DMS79 treated with DMSO at 0.1 percent for 48 hours (cell line): Measurements from ENCODE around the gene BARHL2.

Experiments
- DNase-seq: peaks from one replicate; lab custom pipeline; 2025; lab: John Stamatoyannopoulos, UW

BARHL2 gene

DNA sequence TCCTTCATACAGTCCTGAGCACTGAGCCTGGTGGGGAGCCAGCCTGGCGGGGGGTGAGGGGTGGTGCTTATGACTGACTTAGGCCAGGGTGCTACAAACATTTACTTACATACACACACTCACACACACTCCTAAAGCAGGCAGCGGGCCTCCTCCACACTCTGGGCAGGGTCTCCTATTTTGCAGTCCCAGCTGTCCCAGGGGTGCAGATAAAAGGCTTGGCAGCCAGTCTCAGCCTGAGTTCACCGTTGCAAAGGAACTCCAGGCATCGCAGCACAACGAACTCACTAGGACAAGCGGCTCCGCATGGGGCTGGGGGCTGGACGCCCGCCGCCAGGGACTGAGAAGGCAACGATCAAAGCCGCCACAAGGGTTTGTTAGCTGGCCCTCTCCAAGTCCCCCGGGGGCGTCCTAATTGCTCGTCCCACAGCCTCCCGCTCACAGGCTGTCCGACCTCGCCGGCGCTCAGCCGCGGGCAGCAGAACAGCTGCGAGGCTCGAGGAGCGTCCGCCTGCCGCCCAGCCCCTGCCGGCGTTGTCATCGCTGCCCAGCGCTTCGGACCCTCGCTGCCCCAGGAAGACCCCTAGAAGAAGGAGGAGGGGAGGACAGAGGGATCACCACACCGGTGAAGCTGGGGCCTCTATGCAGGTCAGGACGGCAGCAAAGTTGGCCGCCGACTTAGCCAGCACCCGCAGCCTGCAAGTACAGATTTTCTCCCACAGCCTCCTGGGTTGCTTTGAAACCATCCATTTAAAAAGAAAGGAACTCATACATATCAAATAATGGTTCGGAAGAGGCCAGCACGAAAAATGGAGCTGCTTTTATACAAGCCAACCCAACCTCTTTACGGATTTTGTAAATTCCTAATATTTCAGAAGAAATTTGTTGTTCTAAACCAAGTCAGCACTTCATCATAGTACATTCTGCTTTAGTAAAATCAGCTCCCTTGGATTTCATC, 6.2 kb downstream of the BARHL2 start:
- DNase-seq = peak; percentile 30

DNA sequence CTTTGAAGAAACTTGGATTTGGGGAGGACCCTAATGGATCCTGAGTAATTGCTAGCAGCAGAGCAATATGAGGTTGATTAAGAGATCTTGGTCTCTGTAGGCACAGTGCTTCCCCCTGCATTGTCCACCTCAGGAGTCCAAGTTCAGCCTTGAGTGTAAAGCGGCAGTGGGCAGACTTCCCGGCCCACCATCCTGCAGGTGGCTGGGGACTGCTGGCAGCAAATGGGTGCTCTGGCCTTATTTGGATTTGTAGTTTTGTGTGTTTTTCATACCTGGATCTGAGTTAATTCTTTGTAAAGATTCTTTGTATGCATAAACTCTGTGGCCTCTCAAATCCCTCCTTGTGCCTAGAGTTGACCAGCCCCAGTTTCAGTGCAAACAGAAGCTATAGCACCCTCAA, 7.6 kb downstream of the BARHL2 start:
- DNase-seq = no peak

DNA sequence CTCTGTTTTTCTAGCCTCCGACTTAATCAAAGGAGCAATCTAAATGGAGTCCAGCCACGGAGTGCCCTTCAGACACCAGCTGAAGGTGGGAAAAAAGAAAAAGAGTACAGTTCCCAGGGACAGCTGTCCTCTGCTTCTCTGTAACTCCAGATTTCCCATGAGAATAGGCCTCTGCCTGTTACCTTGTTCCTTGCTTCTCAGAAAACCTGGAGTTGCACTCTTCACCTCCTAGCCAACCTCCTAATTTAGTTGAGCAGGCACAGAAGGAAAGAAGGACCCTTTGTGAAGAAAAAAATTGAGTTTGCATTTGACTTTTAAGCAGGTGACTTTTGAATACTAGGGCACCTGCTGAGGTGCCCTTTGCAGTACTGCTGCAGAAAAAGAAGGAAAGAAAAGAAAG, 8.3 kb downstream of the BARHL2 start:
- no peak for DNase-seq

DNA sequence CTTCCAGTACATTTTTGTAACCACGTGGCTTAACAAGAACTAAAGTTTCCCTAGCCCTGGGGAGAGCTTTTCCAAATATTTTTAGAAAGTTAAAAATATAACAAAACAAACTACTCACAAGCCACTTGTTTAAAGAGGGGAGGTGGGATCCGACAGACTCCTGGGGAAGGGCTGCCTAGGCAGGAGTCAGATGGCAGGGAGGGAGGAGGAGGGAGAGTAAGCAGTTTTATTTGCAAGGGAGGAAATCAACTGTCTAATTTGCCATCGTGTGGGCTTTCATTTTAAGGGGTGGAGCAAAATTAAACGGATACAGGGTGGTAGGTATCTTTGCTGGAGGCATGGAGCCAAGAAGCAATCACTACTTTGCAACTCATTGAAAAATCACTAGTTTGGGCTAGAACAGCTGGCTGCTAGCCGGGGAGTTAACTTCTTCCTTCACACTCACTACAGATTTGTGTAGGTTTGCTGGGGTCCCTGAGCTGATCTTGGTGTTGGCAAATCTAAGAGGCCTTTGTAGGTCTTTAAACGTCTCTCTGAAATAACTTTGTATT, 8.8 kb downstream of the BARHL2 start:
- no peak for DNase-seq

DNA sequence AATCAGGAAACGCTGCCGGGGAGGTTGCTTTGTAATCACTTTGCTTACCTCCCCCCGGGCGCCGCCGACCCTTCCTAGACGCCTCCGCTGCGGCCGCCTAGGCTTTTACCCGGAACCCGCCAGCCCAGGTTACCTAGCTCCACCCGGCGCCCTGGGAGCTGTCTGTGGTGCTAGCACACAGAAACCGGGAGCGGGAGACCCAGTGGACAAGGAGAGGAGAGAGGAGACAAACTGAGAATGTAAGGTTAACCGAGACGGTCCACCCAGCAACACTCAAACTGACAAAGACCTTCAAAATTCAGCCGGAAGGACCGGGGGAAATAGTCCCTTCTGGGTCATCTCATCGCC, 9.8 kb downstream of the BARHL2 start:
- no peak for DNase-seq

DNA sequence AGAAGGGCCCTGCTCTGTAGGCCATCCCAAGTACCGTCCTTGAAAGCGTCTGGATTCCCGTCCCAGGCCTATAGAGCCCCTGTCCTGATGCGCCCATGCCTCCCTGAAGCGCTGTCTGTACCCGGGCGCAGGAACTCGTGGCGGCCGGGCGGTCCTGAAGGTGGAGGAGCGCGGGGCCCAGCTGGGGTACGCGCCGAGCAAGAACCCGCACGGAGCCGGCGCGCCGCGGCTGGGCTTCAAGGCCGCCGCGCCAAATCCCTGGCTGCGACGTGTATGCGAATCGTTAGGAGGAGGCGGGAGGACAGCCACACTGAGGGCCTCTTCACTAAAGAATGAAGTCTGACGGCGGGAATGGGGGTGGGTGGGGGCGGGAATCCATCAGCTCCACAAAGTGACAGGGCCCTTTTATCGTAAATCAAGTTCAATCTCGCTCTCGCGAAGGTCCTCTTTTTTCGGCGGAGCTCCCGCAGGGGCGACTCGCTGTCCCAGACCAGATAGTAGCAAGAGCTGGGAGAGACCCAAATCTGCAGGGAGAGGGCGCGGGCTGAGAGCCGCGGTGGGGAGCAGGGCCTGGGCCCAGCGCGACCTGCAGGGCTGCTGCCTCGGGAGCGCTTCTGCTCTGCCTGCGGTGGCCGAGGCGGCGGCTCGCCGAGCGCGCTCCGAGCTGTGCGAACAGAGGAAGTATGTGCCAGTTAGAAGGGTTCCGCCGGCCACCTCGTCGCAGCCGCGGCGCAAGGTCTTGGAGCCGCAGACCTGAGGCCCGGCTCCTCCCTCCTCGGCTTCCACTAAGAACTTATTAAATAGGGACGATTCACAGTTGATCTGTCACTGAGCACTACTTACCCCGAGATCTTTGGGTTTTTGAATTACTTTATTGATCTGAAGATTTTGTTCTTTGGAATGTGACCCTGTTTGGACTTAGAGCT, 10.4 kb downstream of the BARHL2 start:
- DNase-seq = peak; percentile 42

DNA sequence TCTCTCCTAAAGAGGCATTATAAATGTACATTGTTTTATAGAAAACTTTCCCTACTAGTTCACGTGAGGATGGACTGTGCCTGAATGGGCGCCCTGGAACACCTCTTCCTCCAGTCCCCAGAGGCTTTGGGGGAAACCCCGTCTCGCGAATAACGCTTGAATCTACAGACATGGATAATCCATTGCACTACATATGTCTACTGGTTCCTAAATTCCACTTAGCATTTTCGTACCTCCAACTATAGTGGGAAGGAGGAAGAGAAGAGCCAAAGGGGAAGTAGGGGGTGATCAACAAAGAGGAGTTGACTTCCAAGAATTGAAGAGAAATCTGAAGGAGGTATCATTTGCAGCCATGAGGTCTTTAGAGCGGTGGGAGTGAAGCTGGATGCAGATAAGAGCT, 11.1 kb downstream of the BARHL2 start:
- DNase-seq = no peak

DNA sequence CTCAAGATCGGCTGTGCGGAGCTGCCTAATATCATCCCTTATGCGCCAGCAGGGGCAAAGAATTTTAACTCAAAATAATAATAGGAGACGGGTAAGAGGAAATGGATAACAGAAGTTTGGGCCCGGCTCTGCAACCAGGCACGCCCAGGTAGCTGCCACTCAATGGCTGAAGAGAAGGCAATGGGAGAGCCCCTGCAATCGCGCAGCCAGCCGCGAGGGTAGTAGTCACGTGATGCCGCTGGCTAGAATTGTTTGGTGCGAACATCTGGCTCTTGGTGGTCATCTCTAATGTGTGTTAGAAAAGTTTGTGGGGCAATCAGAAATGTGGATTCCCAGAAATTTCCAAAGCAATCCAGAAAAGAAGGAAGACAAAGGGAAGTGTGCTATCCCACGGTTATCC, 12.3 kb downstream of the BARHL2 start:
- no peak for DNase-seq

DNA sequence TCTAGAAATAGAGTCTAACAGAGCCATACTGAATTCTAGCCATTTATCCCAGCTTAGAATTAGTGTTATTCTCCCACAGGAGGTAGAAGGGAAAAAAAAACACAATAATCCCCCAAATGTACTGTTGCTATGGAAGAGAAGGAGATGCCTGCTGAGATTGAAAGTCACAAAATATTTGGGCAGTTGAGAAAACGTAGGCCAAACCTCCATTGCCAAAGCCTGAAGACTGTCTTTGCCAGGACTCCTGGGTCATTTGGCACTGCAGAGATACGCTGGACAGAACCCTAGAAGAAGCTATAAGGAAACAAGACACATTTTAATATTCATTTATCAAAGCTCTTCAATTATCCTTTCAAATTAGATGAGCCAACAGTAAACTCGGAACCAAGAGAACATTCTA, 22.3 kb downstream of the BARHL2 start:
- DNase-seq = no peak

DNA sequence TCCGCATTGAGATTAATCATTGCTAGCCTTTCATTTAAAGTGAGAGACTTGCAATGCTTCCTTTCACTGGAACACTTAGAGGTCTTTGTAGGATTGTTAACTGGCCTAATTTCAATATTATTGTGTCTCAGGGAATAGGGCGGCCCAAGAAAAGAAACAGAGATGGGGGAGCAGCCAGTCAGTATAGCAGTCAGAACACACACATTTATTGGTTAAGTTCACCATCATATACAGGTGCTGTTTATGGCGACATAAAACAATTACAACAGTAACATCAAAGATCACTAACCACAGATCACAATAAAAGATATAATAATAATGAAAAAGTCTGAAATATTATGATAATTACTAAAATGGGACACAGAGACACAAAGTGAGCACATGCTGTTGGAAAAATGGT, 29.4 kb downstream of the BARHL2 start:
- DNase-seq = no peak

DNA sequence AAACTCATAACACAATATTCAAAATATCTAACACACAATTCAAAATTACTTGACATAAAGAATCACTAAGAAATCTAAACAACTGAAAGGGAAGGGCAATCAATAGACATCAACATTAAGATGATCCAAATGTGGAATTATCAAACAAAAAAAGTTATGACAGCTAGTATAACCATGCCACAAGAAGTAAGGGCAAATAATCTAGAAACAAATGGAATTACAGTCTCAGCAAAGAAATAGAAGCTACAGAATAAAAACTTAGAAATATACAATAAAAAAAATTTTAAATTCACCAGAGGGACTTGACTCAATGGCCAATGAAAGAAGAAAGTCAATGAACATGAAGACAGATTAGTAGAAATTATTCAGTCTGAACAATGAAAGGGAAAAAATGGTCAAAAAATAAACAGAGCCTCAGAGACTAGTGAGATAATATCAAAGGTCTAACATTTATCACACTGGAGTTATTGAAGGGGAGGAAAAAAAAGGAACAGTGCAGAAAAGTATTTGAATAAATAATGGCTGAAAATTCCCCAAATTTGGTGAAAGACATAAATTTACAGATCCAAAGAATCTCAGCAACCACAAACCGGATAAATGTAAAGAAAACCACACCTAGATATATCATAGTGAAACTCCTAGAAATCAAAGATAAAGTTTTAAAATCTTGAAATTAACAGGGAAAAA, 41.8 kb downstream of the BARHL2 start:
- DNase-seq = no peak

DNA sequence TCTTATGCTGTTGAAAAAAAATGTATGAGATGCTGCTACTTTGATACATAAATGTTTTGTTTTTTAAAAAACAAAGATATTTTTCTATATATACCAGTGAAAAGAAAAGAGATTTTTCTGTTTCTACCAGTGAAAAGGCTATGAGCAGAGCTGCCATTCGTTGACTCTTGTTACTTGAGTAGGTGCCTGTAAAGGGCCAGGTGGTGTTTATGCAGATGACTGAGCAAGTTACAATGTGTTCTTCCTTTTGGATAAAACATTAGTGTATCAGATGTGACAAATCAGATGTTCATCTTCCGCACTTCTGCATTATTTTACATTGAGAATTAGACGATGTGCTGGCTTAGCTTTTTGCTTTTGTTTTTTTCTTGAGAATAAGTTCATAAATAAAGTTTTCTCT, 45.4 kb downstream of the BARHL2 start:
- no peak for DNase-seq

DNA sequence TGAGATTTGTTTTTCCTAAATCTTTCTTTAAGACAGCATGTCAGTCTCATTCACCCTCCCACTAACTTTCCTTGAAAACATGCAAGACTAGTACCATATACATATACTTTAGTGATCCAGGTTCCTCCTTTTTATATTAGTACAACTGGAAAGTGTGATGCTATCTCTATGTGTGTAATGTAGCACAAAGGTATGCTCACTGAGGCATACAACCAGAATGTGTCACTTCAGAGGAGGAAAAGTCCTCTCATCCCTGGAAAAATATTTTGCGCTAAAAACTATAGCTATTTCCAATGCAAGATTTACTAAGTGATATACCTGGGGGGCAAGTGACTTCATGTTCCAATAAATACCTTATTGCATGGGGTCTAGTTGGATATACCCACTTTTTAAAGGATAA, 45.9 kb downstream of the BARHL2 start:
- no peak for DNase-seq
